Measurements from ENCODE around the gene TMEM63A.

The TMEM63A gene

DNA sequence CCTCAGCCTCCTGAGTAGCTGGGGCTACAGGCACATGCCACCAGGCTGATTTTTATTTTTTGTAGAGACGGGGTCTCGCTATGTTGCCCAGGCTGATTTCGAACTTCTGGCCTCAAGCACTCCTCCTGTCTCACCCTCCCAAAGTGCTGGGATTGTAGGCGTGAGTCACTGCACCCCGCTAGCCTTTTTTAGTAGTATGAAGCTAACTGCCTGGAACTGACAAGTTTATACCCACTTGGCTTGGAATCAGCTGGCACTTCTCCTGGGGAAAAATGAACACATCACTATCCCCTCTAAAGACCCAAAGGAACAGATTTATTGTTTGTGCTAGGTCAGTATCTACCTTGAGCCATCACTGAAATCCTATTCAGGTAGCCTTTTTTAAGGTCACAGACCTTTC, 19.0 kb downstream of the TMEM63A start:
- DNase-seq: no peak

DNA sequence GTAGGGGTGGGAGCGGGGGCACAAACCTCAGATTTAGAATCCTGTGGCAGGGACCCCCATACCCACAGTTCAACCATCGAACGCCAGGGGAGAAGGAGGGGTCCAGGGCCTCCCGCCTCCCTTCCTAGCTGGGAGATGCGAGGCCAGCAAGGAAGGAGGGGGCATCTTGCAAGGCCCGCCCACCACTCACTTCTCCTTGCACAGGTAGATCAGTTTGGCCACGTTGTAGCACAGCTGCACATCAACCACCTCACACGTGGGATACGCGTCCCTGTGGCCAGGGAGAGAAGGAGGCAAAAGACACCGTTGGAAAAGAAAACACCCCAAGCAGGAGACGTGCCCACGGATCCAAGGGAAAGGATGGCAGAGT, 19.6 kb downstream of the TMEM63A start:
- DNase-seq: no peak

DNA sequence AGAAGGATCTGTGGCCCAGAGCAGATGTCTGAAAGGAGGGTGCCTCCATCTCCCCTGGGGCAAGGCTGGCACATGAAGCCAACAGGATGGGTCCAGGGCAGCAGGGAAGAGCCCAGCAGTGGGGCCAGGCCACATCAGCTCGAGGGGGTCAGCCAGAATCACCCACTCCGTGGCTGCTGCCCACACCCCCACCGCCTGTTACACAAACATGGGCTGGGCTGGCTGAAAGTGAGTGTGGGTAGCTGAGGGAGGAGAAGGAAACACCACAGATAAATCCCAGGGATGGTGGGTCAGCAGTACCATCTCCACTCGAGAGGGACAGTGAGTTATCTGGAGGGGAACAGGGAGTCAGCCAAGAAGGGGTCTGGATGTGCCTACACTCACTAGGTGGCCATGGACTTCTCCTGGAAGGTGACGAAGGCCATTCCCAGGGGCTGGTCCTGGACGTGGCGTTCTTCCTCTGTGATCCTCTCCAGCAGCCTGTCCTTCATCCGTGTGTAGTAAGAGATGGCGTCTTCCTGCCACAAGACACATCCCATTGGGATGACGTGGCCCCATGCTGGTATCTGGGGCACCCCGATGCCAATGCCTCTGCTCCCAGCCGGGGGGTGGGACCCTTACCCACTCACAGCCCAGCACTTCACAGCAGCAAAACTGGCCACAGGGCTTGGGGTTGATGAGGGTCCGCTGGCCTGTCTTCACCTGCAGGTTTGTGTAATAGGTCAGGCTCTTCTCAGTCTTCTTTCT, 20.2 kb downstream of the TMEM63A start:
- DNase-seq: no peak

DNA sequence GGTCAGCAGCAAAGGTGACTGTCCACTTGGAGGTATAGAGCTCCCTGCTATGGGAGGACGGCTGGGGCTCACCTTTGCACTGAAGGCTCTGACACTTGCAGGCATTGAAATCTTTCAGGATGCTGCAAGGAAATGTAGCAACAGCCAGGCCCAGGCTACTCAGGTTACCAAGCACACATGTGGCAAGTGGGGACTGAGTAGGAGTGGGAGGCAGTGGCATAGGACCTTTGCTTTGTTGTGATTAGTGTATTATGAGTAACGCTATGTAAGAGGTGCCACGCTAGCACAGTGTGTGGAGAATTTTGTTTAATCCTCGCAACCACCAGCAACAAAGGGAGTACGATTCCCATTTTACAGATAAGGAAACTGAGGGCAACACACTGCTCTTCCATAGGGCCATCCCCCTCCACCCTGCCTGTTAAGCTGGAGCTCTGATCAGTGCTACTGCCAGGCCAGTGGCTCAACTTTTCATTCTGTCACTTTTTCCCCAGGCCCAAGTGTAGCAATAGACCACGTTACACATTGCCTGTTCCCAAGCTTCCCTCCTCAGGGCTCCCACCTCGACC, 21.2 kb downstream of the TMEM63A start:
- no peak for DNase-seq

DNA sequence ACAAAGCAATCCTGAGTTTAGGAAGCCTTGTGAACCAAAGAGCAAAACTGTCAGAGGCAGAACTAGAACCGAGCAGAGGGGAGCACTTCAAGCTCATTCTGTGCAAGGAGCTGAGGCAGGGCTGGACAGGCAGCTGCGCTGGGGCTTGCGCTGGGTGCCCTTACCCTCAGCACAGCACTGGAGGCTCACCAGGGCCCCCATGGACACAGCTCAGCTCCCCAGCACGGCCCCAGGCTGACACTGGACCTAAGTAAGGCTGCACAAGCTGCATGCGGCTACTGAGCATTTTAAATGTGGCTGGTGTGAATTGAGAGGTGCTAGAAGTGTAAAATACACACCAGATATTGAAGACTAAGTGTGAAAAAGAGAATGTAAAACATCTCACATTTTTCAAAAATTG, 22.1 kb downstream of the TMEM63A start:
- DNase-seq: no peak

DNA sequence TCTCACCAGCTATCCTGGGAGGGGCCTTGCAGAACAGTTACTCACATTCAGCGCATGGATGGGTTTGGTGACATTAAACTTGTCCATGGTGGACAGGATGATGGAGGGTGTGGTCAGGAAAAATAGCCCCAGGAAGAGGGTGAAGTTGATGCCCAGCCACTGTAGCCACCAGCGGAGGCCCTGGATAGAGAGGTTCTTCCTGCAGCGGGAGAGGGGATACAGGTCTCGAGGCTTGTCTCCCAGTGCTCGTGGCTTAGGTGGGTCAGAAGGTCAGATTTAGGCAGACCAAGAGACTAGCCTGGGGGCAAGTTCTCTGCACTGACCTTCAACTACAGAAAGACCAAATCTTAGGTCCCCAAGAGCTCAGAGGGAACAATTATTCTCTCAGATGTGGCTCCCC, 23.0 kb downstream of the TMEM63A start:
- DNase-seq: no peak

DNA sequence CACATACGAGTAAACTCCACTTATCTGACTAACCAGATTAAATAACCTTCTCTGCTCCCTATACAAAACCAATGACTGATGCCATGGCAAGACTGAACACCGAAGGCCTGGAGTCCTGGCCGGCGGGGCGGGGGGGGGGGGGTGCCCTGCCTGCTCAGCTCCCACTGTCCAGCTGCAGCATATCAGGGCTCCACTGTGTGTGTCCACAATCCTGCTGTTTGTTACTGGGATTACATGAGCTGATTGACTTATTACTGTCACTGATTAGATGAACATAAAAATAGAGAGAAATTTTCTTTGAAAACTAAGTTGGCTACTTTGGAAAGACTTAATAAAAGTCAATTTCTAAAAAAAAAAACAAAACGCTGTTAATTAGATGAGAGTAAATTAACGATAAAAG, 24.9 kb downstream of the TMEM63A start:
- no peak for DNase-seq

DNA sequence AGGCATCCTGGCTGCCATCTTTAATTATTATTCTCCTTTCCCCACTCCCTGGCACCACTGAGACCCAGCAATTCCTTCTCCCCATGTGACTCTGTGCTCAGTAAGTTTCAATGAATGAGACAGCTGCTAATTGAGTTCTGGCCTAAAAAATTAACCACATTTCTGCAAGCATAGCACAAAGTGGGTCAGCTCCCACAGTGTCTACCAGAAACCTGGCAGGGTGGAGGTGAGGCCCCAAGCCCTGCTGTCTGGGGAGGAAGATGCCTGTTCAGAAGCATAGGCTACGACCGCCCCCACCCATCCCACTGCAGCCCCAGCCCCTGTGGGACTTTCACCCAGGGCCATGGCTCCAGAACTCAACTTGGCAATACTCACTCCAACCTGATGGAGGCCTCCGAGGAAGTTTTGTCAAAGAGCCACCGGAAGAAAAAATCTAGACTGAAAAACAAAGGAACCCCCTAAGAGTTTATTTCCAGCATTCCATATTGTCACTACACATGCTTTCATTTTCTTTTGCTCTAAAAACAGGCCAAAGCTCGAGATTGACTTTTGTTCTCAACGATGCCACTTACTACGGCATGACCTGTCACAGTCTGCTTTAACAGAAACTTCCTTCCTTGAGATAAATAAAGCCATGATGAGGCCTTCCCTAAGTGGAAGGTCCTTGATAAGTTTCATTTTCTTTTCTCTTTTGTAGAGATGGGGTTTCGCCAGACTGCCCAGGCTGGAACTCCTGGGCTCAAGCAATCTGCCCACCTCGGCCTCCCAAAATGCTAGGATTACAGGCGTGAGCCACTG, 26.5 kb downstream of the TMEM63A start:
- no peak for DNase-seq

DNA sequence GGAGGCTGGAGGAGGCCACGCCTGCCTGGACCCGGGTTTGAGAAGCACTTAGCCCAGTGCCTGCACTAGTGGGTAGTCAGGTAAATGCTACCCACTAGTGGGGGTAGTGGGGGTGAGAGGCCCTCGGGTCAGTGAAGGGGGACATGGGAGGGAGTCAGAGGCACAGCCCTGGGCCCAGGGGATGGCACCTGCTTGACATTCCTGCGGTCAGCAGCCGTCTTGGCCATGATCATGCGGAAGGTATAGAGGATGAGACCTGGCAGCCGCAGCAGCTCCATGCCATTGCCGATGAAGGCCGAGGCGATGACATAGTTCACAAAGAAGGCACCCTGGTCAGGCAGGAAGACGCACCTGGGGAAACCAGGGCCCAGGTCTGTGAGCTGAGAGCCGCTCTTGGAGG, 28.7 kb downstream of the TMEM63A start:
- DNase-seq: no peak

DNA sequence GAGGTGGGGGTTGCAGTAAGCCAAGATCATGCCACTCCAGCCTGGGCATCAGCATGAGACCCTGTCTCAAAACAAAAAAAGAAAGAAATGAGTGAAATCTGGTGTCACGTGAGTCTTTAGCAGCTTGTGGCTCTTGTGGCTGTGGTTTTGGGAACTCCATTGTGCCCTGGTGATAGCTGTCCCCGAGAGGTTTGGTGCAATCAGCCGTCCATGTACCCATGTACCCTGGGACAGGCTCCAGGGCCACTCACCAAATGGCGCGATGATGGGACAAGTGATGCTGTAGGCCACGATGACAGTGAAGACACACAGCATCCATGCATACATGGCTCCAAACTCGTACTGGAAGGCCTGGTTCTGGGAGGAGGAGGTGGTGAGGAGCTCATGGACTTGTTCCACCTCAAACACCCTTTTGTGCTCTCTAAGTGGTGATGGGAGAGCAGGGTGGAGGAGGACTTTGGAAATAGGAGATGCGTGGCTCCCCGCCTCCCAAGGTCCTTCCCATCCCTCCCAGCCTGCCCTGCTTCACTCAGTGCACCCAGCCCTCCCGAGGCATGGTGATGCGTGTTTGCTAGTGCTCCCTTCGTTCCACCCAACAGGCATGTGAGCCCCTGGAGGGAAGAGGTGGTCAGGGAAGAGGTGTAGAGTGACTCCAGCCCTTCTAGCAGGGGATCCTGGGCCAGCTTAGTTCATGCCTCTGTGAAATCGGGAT, 29.6 kb downstream of the TMEM63A start:
- no peak for DNase-seq

DNA sequence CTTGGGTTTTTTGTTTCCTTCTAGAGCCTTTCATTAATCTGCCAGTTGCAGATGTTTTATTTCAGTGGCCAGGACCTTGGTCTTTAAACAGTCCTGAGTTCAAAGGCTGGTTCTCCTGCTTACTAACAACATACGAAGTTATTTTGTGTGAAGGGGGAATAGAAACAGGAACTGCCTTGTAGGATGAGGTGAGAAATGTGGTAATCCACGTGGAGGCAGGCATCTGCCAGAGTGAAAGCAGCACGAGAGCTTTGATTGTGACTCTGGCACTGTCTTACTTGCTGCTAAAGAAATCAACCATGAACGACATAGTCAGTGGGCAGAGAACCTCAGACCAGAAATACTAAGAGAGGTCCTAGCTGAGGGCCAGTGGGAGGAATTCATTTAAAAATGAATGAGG, 30.4 kb downstream of the TMEM63A start:
- DNase-seq: no peak

DNA sequence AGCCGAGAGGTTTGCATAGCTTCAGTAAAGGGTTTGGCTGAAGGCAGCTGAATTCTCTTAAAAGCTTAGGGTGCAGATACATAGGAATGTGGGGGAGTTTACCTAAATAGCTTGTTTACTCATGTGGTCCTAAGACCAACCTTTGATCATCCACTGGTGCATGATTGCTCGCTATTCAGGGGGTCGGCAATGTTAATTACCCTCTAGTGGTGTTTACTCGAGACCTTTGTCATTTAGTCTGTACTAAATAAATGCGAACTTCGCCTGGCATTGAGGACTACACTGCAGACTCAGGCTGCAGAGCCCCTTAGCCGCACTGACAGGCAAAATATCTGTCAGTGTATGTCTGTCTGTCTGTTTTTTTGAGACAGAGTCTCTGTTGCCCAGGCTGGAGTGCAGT, 31.8 kb downstream of the TMEM63A start:
- DNase-seq: no peak

DNA sequence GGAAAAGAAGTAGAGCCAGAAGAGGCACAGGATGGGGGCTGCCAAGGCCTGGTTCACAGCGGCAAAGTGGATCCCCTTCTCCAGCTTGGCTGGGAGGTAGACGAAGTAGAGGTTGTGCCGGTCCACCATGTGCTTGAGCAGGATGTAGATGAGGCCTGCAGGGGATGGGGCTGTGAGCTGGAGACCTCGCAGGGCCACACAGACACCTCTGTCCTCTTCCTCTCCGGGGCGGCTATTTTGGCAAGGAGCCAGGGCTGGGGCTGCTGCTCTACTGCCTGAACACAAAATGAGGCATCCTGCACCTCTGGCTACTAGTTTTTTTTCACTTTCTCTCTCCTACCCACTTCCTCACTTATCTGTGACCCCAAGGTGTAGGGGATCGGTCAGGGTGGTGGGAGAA, 32.3 kb downstream of the TMEM63A start:
- peak; percentile 75 for DNase-seq

DNA sequence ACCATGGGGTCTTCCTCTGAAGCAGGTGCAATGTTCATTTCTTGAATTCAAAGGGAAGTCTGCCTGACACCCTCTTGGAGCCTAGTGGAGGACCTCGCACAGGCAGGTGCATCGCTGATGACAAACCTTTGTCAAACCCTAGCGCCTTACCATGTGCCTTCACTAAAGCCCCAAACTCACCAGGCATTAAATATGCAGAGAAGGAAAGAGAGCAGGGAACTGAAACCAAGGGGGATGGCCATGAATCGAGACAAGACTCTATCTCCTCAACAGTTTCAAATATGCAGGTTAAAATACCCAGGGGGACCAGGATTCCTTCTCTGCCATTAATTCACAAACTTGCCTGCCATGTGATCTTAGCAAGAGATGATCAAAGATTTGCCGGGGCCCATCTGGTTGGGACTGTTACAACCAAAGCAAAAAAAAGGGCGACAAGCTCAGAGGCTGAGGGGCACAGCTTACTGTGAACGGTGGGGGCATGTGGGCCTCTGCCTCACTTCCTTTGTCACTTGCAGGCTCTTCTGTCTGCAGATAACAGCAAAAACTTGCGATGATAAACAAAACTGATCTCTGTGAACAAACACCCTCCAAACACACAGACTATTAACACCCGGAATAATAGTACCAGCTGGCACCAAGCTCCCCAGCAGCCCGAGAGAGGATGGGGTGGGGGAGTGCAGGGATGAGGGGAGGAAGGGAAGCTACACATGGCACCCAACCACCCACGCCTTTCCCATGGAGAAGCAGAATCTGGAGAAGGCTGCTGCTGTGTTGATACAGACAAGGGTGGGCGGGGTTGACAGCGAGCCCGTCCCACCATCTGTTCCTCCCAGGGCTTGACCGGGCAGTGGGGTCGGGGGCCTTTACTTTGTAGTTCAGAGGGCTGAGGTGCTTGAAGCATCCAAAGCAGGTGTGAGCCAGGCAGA, 33.9 kb downstream of the TMEM63A start:
- DNase-seq: peak; percentile 63

DNA sequence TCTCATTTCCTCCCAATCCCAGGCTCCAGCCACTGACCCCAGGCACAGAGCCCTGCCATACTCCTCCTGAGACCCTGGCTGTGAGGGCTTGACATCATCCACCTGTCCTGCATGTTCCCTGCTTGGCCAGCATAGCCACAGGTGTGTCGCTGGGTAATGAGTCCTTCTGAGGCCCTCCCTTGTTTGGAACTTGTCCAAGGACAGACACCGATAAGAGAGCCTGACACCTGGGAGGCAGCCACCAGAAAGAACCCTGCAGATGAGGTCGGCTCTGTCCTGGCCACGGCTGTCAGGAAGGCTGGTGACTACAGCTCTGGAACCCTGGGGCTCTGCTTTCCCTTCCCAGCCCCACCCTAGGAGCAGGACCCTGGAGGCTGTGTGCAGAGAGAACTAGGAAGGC, 34.6 kb downstream of the TMEM63A start:
- DNase-seq: no peak

DNA sequence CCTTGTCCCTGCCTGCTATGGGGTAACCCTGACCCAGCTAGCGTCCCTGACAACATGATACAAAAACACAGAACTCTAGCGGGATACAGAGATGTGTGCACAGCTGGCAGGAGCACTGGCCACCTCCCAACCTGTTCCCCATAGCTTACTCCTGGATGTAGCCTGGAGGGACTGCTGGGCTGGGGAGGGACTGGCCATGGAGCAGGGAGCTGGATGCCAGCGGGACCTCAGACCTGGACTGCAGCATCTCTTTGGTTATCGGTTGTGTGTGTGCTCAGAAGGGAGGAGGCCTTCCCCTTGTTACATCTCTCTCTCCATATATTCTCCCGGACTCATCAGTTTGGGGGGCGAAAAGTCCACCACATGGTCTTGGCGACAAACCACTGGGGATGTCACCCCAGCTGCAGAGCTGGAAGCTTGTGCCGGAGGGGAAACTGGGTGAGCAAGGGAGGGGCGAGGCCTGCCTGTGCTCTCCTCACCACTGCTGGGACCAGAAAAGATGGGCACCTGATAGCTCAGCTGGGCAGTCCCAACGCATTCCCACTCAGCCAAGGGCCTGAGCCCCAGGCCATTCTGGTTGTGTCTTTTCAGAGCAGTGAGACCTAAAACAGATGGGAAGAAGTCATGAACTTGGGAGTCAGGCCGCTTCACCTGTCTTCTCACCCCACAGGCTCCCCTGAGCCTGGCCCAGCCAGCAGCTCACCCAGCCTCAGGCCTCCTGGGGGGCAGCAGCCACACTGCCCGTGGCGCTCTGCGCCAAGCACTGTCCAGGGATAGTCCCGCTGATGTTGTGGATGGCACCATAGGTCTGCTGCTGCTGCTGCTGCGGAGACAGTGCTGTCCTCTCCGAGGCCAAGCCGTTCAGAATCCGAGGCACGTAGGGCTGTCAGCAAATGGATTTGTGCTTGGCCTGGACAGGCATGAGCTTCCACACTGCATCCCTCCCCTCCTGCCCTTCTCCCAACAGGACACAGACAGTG, 35.6 kb downstream of the TMEM63A start:
- DNase-seq: no peak

DNA sequence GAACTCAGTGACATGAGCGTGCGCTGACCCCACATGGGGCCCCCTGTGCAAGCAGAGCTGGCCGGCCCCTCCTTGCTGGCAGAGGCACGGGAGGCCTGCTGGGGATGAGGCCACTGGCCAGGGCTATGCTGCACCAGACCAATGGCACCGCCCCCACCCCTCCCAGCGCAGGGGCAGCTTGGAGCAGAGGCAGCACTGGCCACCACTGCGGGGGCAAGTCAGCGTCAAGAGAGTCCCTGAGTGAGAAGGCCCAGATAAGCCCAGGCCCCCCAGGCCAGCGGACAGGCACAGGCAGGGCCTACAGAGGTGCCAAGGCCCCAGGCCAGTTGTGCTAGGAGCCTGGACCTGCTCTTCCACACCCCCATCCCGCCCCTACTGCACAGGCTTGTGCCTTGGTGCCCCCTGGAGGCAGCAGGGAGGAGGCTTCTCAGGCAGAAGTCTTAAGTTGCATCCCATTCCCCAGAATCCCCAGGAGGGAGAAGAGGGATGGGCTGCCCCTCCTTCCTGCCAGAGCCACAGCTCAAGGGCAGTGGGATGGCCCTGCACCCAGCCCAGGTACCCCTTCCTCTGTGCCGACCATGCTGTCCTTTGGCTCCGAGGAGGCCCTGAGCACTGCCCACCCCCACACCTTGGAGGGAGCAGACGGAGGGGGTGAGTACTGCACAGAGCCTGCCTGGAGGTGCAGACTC, 36.5 kb downstream of the TMEM63A start:
- no peak for DNase-seq

DNA sequence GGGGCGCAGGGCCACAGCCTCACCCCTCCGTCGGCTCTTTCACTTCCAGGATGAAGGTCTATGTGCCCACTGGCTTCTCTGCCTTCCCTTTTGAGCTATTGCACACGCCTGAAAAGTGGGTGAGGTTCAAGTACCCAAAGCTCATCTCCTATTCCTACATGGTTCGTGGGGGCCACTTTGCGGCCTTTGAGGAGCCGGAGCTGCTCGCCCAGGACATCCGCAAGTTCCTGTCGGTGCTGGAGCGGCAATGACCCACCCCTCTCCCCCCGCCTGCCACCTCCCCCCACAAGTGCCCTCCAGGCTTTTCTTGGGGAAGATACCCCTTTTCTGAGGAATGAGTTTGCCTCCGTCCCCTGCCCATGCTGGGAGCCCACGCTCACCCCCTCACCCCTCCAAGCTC, 37.1 kb downstream of the TMEM63A start:
- DNase-seq: no peak

DNA sequence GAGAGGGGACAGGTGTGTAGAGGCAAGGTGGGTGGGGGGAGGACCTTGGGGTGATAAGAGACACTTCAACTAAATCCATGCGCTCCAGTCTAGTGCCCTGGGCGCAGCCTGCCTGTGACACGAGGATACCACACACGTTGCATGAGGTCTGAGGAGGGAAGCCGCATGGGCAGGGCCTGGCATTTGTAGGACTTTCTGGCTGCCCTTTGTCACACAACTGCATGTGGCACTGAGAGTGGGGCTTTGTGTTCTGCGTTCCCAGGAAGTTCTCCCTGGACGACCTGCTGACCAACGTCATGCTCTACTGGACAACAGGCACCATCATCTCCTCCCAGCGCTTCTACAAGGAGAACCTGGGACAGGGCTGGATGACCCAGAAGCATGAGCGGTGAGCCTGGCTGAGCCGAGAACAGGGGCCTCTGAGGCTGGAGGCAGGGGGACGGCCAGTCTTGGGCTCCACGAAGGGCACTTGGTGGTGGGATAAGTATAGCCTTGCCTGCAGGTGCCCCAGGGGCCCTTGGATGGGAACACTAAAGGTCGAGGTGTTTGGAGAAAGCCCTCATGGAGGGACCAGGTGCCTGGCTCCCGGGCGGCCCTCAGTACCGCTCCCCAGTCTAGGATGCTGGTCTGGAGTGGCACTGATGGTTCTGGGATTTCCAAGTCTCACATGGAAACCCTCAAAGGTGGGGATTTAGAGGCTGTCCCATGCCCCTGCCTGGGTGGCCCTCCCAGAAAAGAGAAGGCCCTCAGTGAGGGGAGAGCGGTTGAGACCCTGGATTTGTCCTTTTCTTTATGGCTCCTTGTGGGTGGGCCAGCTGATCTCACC, 37.7 kb downstream of the TMEM63A start:
- DNase-seq: no peak

DNA sequence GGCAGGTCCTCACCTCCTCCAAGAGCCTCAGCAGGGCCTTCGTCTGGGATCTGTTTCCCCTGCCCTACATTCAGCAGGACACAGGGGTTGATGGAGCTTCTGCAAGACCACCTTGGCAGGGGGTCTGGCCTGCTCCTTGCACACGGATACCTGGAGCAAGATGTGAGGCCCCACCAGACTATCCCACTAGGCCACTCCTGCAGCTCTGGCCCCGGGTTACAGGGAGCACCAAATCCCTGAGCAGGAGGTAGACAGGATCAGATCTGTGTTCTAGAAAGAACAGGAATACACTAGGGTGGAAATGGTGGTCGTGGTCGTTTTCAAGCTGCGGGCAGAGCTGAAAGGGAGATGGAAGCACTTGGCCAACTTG, 38.8 kb downstream of the TMEM63A start:
- no peak for DNase-seq

Data from activated gamma-delta T cell treated with Interleukin-2 at 50 U/mL for 16 hours (primary cell).